HG03571 (cell line): ENCODE results near the gene CLEC12A.
"Not testable (repeated sequence)": the region's sequence is repeated elsewhere in the genome, so short reads cannot be mapped to it uniquely, and the experiment has no call there.

Source experiments
- ATAC-seq: cut with Tn5 transposase; IDR thresholded peaks from one replicate; pipeline ENCODE4 v1.9.1; 2021; ENCODE audit not compliant: unreplicated experiment

Gene CLEC12A

DNA sequence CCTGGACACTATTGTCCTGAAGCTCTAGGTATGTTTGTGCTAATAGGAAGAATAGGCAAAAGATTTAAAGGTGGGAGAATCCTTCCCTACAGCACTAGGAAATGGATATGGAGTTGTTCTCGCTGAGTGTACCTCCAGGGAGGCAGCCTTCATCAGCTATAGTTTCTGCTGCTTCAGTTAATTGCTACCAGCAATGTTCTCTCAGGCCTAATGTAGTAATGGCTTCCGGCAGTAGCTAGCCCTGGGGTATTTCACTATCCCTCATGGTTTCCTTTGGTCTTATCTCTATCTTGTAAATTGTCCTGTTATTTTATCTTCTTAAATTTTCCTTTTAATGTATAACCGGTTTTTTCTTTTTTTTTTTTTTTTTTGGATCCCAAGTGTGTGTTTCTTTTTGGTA lies 9.3 kb upstream of the CLEC12A start:
- no peak for ATAC-seq

DNA sequence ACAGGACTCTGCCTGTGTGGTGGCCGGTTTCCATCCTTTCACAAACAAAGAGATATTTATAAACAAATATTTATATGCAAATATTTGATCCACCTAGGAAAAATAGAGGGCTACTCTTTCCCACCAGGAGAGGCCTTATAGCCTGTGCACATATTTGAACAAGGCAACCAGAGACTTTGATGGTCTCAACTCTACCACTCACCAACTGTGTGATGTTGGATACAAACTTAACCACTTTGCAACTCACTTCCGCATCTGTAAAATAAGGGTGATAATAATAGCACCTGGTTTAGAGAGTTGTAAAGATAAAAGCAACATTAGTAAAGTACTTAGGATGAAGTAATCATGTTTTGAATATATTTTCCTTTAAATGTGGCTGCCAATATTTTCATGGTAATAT lies 1.5 kb upstream of the CLEC12A start:
- ATAC-seq: no peak

- ATAC-seq: no peak
Observed at GRCh38 chr12:9973949-9974348, 2.7 kb downstream of the CLEC12A start.

- not testable (repeated sequence) for ATAC-seq
Observed at GRCh38 chr12:9974731-9975130, 3.5 kb downstream of the CLEC12A start.

DNA sequence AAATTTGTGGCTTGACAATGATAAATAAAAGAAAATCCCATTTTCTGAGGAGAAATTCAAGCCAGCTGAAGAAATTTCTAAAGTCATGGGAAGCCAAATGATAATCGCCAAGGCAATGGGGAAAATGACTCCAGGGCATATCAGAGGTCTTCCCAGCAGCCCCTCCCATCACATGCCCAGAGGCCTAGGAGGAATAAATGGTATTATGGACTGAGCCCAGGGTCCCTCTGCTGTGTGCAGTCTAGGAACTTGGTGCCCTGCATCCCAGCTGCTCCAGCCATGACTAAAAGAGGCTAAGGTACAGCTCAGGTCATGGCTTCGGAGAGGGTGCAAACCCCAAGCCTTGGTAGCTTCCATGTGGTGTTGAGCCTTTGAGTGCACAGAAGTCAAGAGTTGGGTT lies 4.4 kb downstream of the CLEC12A start:
- ATAC-seq: no peak

DNA sequence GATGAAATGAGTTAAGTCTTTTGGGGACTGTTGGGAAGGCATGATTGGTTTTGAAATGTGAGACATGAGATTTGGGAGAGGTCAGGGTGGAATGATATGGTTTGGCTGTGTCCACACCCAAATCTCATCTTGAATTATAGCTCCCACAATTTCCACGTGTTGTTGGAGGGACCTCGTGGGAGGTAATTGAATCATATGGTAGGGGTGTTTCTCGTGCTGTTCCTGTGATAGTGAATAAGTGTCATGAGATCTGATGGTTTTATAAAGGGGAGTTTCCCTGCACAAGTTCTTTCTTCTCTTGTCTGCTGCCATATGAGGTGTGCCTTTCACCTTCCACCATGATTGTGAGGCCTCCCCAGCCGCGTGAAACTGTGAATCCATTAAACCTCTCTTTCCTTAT lies 5.4 kb downstream of the CLEC12A start:
- not testable (repeated sequence) for ATAC-seq

- no peak for ATAC-seq
Observed at GRCh38 chr12:9977916-9978315, 6.7 kb downstream of the CLEC12A start.

DNA sequence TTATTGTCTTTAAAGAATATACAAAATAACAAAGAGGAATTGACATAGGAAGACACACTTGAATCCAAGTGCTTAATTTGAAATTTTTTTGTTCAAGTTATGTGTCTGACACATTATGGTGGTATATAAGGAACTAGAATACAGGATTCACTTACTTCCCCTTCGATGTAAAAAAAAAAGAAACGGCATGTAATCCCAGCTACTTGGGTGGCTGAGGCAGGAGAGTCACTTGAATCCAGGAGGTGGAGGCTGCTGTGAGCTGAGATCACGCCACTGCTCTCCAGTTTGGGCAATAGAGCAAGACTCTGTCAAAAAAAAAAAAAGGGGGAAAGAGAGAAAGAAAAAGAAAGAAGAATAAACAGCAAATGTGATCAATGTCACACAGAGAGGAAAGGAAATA lies 8.9 kb downstream of the CLEC12A start:
- no peak for ATAC-seq

DNA sequence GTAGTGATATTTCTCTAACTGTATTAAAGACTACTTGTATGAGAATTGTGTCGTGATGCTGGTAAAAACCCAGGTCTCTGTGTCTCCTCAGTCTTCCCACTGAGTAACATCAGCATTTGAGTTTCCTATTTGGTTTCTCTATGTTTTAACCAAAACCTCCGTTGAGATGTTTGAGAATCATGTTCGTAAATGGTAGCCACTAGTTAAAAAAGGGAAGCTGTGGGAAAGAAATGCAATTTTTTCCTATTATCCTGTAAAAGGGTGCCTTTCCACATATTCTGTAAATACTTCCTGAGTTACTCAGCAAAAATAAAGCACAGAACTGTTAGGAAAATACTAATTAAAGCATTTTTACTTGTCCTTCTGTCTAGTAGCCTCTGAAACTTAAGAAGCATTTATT lies 20.7 kb downstream of the CLEC12A start:
- no peak for ATAC-seq

GRCh38 chr12:9992296-9992695 lies 21.1 kb downstream of the CLEC12A start:
- no peak for ATAC-seq

DNA sequence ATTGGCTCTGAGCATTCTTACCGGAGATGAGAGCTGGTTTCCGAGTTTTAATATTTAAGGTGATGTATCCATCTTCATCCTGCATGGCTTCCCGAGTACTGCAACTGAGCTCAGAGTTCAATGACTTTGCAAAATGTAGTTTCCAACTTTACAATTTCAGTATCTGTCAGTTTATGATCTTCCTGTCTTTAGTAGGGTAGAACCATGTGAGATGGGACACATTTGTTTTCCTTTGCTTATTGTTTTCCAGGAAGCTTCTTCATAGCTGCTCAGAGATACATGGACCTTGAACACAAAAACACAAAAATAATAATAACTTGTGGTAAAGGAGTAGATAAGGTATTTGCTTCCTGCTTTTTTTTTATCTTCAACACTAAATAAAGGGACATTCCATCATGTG lies 27.8 kb downstream of the CLEC12A start, which contains the start of gene CLEC1B:
Gene CLEC1B (minus strand): TSS at position 106 of the 400 bp plus-strand sequence. CDS start 21 bp downstream, at position 85.
- no peak for ATAC-seq

GRCh38 chr12:10001171-10001776 lies 30.1 kb downstream of the CLEC12A start:
- no peak for ATAC-seq

- ATAC-seq: no peak
Observed at GRCh38 chr12:10012630-10013330, 41.6 kb downstream of the CLEC12A start.

GRCh38 chr12:10015450-10015849 lies 44.2 kb downstream of the CLEC12A start:
- ATAC-seq: no peak

- no peak for ATAC-seq
Observed at GRCh38 chr12:10016881-10017280, 45.7 kb downstream of the CLEC12A start.

DNA sequence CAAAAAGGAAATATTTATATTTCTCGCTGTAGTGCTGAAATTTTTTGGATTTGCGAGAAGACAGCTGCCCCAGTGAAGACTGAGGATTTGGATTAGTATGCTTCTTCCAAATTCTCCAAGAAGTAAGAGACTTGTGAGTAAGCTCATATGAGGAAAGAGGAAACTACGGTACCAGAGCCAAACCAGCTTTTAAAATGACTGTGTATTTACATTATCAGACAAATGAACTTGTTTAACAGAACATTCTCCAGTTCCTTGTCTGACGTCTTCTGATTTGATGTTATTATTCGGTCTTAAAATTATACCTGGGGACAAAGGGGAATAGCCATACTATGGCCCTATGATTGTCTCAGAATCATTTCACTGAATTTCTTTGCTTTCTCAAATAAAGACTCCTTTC lies 47.2 kb downstream of the CLEC12A start:
- no peak for ATAC-seq

DNA sequence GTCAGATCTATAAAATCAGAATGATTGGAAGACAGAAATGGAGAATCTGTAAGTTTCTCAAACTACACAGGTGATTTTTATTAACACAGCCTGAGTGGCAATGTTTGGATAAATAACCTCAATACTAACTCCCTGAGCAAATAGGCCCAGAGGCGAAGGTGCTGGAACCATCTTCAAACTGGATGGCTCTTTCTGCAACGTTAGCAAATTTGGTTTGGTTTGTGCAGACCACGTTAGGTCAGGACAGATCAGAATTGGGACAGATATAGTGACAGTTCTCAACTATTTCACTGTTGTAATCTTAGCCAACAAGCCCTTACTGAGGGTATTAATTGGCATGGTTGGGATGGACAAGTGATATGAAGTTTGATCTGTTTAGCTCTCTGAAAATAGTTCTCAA lies 50.1 kb downstream of the CLEC12A start:
- ATAC-seq: no peak

DNA sequence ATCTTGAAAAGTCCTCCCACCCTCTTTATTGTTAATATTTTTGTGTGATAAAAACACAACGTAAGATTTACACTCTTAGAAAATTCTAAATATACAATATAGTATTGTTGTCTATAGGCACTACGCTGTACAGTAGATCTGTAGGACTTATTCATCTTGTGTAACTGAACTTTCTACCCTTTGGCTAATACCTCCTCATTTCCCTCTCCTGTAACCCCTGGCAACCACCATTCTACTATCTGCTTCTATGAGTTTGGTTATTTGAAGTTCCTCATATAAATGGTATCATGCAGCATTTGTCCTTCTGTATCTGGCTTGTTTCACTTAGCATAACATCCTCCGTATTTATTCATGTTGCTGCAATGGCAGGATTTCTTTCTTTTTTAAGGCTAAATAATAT lies 54.0 kb downstream of the CLEC12A start:
- ATAC-seq: no peak

- ATAC-seq: not testable (repeated sequence)
Observed at GRCh38 chr12:10026666-10027065, 55.5 kb downstream of the CLEC12A start.

DNA sequence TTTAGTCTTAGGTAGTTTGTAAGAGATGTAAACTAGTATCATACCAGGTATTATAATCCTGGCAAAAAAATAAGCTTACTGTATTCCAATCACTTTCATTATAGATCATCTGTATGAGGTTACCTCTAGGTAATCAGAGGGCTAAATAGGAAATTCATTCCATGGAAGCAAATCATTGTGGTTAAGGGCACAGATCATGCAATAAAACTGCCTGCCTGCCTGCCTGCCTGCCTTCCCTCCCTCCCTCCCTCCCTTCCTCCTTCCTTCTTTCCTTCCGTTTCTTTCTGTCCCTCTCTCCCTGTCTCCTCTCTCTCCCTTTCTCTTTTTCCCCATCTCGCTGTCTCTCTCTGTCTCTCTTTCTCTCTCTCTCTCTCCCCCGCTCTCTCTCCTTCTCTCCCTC lies 56.1 kb downstream of the CLEC12A start:
- ATAC-seq: no peak

DNA sequence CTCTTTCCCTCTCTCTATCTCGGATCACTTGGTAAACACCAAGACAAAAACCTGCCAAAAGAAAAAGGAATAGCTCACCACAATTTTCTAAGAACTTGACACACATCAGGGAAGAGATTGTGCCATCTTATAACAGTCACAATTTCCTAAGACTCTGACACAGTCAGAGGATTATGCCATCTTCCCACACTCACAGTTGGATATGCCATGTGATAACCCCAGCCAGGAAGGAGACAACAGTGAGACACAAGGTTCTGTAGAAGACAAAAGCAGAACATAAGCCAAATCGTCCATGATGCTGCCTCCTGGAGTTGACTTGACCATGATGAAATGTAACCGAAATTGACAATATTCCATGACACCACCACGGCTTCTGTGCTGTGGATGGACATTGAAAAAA lies 56.5 kb downstream of the CLEC12A start:
- no peak for ATAC-seq

DNA sequence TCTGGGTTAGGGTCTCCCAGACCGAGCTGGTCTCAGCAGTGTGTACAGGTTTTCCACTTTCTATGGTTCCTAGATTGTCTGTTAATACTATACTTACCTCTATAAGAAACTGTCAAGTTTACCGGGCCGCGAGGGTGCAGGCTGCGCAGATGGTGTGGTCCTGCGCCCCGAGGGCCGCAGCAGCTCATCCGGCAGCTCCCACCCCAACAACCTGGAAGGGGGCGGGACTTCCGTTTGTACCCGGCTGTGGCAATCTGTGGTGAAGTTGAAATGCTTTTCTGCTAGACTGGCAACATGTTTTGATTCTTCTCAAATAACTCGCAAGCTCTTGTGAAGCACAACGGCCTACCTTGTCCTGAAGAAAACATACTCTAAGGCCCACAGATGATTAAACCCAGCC lies 59.2 kb downstream of the CLEC12A start, which contains the start of gene CLEC9A:
Gene CLEC9A (plus strand): TSS at position 237 of the 400 bp plus-strand sequence. CDS start 22,006 bp downstream, outside the sequence.
- ATAC-seq: no peak

DNA sequence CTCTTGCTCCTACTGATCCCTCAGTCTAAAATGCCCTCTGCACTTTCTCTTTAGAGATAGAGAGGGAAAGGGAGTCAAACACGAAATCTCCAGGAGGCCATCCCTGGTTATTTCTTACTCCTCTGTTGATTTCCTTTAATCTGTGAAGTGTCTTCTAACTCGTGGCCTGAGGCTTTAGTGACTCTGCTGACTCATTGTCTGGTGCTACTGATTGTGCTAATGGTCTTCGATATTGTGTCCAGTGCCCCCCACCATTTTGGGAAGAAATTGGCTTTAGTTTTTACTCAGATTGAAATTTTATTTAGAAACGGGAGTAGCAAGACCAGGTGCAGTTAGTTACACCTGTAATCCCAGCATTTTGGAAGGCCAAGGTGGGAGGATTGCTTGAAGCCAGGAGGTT lies 60.1 kb downstream of the CLEC12A start:
- no peak for ATAC-seq
